HepG2 (cell line): Measurements from ENCODE around the gene S1PR2. TPM values are rescaled to one million over a fixed set of nuclear protein-coding genes. Genes with fewer than 3 reads are reported as not detected.
A peak's percentile ranks its signal among the peaks of the same experiment; 100 is the strongest.

Source experiments
- FOXM1 ChIP-seq: sonication (generic); formaldehyde crosslinking; IDR thresholded peaks from 2 replicates; pipeline ENCODE4 v1.5.0; 2020; ENCODE audit warnings: missing genetic modification reagents
- GABPB1 ChIP-seq: IDR thresholded peaks from 2 replicates; pipeline ENCODE4 v1.6.1; 2016; ENCODE audit warnings: mild to moderate bottlenecking, missing genetic modification reagents, moderate library complexity, missing compliant biosample characterization
- HNRNPUL1 ChIP-seq: fragments of 200-400 bp; formaldehyde crosslinking; IDR thresholded peaks from 2 replicates; pipeline ENCODE4 v1.6.1; 2017; ENCODE audit warnings: low read depth, mild to moderate bottlenecking, low read length, moderate library complexity
- ISX ChIP-seq: sonication (generic); formaldehyde crosslinking; conservative IDR thresholded peaks from 2 replicates; pipeline ENCODE4 v1.5.0; 2020; ENCODE audit warnings: missing genetic modification reagents
- MTERF4 ChIP-seq: sonication (generic); formaldehyde crosslinking; IDR thresholded peaks from 2 replicates; pipeline ENCODE4 v1.8.0; 2023; ENCODE audit warnings: mild to moderate bottlenecking, missing genetic modification reagents
- MTF1 ChIP-seq: sonication (generic); formaldehyde crosslinking; IDR thresholded peaks from 2 replicates; pipeline ENCODE4 v1.5.0; 2020; ENCODE audit warnings: missing genetic modification reagents
- MYC ChIP-seq: sonication (generic); formaldehyde crosslinking; IDR thresholded peaks from 2 replicates; pipeline ENCODE4 v1.9.0; 2021; ENCODE audit warnings: missing genetic modification reagents, borderline replicate concordance
- NFYB ChIP-seq: sonication (generic); formaldehyde crosslinking; IDR thresholded peaks from 2 replicates; pipeline ENCODE4 v1.4.0; 2020; ENCODE audit warnings: missing genetic modification reagents
- PRDM4 ChIP-seq: sonication (generic); formaldehyde crosslinking; IDR thresholded peaks from 2 replicates; pipeline ENCODE4 v1.9.0; 2021; ENCODE audit warnings: missing genetic modification reagents, borderline replicate concordance
- RXRB ChIP-seq: IDR thresholded peaks from 2 replicates; pipeline ENCODE4 v1.6.1; 2016; ENCODE audit warnings: borderline replicate concordance, missing genetic modification reagents, missing compliant biosample characterization
- SP2 ChIP-seq: sonication (generic); formaldehyde crosslinking; IDR thresholded peaks from 2 replicates; pipeline ENCODE4 v1.5.1; 2020; ENCODE audit warnings: mild to moderate bottlenecking, missing genetic modification reagents
- TARDBP ChIP-seq: sonication (generic); formaldehyde crosslinking; IDR thresholded peaks from 2 replicates; pipeline ENCODE4 v1.8.0; 2022; ENCODE audit warnings: mild to moderate bottlenecking, missing genetic modification reagents
- TCF12 ChIP-seq, 2 experiments: fragments of 450-650 bp in 1 of 2; sonication (generic) in 1 of 2; formaldehyde crosslinking in 1 of 2; IDR thresholded peaks; 2 replicates each; pipeline versions ENCODE4 v1.6.1 to v1.8.0; 2017 to 2022; ENCODE audit warnings: antibody characterized with exemption in 1 of 2, mild to moderate bottlenecking in 1 of 2, missing genetic modification reagents in 1 of 2, moderate library complexity in 1 of 2
- THAP11 ChIP-seq: IDR thresholded peaks from 2 replicates; pipeline ENCODE4 v1.6.1; 2016; ENCODE audit warnings: missing biosample characterization, missing genetic modification reagents
- ZBTB25 ChIP-seq: IDR thresholded peaks from 2 replicates; pipeline ENCODE4 v1.6.1; 2018; ENCODE audit warnings: missing genetic modification reagents
- ZBTB7B ChIP-seq: sonication (generic); formaldehyde crosslinking; IDR thresholded peaks from 2 replicates; pipeline ENCODE4 v1.4.0; 2020; ENCODE audit warnings: missing genetic modification reagents
- ZNF609 ChIP-seq: sonication (generic); formaldehyde crosslinking; IDR thresholded peaks from 2 replicates; pipeline ENCODE4 v1.4.0; 2020; ENCODE audit warnings: mild to moderate bottlenecking, missing genetic modification reagents, borderline replicate concordance
- ZNF660 ChIP-seq: sonication (generic); formaldehyde crosslinking; IDR thresholded peaks from 2 replicates; pipeline ENCODE4 v1.5.1; 2020; ENCODE audit warnings: mild to moderate bottlenecking, low read depth, missing genetic modification reagents, borderline replicate concordance
- ZNF746 ChIP-seq: sonication (generic); formaldehyde crosslinking; IDR thresholded peaks from 2 replicates; pipeline ENCODE4 v1.8.0; 2022; ENCODE audit warnings: mild to moderate bottlenecking, missing genetic modification reagents
- ZNF781 ChIP-seq: sonication (generic); formaldehyde crosslinking; IDR thresholded peaks from 2 replicates; pipeline ENCODE4 v1.5.1; 2020; ENCODE audit warnings: borderline replicate concordance, mild to moderate bottlenecking, missing genetic modification reagents; ENCODE audit errors: not compliant biosample characterization
- polyA plus RNA-seq, 8 experiments: library from polyadenylated mRNA; depleted of rRNA in 3 of 8; stranded (reverse) in 7 of 8; unstranded in 1 of 8; fragments of >200 nt; fragmentation: Illumina TruSeq in 4 of 8; extraction: Trizol in 4 of 8; gene quantifications; 2 replicates each; pipeline versions ENCODE4 v1.2.1 to v1.2.3, GENCODE V29; 2011 to 2016; ENCODE audit warnings: low read depth in 4 of 8, missing spikeins in 1 of 8, mixed read lengths in 1 of 8; ENCODE audit not compliant: insufficient read depth in 1 of 8
- total RNA-seq, 5 experiments: library from RNA; depleted of rRNA; stranded (reverse); fragments of >200 nt; fragmentation: Illumina TruSeq; extraction: Trizol; gene quantifications; 2 replicates each; pipeline ENCODE4 v1.2.3, GENCODE V29; 2016; ENCODE audit warnings: low read depth in 1 of 5

The S1PR2 gene
- total and polyA plus RNA-seq, 2 of the 13 experiments (the other 11 are each of a cell fraction or from before 2014, with no cell fraction given), result 0.91 to 1.3 TPM

GRCh38 chr19:10243606-10244005, 12.5 kb upstream of the S1PR2 start (continued):
- no peak for TF ChIP-seq MTERF4 (CRISPR knock-in tag)
- no peak for TF ChIP-seq ZNF746
- no peak for TF ChIP-seq NFYB (CRISPR knock-in tag)
- no peak for TF ChIP-seq ZNF660 (CRISPR knock-in tag)
- TF ChIP-seq PRDM4, result no peak
- no peak for TF ChIP-seq TARDBP (CRISPR knock-in tag)
- TF ChIP-seq MTF1 (CRISPR knock-in tag), result no peak
- no peak for TF ChIP-seq ISX
- no peak for TF ChIP-seq FOXM1 (CRISPR knock-in tag)
- TF ChIP-seq ZBTB25 (CRISPR knock-in tag), result no peak
- TF ChIP-seq ZBTB7B (CRISPR knock-in tag), result peak; percentile 33; the same call in 1 of the 2 replicates
- no peak for TF ChIP-seq ZNF609 (CRISPR knock-in tag)
- no peak for TF ChIP-seq GABPB1
- no peak for TF ChIP-seq HNRNPUL1
- TF ChIP-seq THAP11 (CRISPR knock-in tag), result no peak
- no peak for TF ChIP-seq SP2 (CRISPR knock-in tag)
- no peak for TF ChIP-seq RXRB (CRISPR knock-in tag)
- no peak for TF ChIP-seq ZNF781 (CRISPR knock-in tag)
- TF ChIP-seq MYC (CRISPR knock-in tag), result no peak
- no peak for TF ChIP-seq TCF12 (IDR thresholded peaks at IDR 0.05)
- TF ChIP-seq TCF12 (CRISPR knock-in tag; IDR thresholded peaks at IDR 0.05), result no peak
